Bone marrow (tissue), 2 donors: ENCODE results near the gene MLXIP.
"Not testable (repeated sequence)": the region's sequence is repeated elsewhere in the genome, so short reads cannot be mapped to it uniquely, and the experiment has no call there.

ENCODE experiments used
- DNase-seq, 2 donors: peaks; one replicate each; lab custom pipeline; 2025; lab: John Stamatoyannopoulos, UW

Gene MLXIP

DNA sequence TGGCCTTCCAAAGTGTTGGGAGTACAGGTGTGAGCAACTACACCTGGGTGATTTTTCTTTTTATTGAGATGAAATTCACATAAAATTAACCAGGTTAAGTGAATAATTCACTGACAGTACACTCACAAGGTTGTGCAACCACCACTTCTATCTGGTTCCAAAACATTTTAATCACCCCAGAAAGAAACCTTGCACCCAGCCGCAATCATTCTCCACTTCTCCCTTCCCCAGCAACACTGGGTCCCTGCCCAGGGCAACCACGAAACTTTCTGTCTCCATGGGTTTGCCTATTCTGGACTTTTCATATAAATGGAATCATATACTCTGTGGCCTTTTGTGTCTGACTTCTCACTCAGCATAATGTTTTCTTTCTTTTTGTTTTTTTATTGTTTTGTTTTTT is 26.3 kb upstream of the MLXIP start:
- DNase-seq: no peak

DNA sequence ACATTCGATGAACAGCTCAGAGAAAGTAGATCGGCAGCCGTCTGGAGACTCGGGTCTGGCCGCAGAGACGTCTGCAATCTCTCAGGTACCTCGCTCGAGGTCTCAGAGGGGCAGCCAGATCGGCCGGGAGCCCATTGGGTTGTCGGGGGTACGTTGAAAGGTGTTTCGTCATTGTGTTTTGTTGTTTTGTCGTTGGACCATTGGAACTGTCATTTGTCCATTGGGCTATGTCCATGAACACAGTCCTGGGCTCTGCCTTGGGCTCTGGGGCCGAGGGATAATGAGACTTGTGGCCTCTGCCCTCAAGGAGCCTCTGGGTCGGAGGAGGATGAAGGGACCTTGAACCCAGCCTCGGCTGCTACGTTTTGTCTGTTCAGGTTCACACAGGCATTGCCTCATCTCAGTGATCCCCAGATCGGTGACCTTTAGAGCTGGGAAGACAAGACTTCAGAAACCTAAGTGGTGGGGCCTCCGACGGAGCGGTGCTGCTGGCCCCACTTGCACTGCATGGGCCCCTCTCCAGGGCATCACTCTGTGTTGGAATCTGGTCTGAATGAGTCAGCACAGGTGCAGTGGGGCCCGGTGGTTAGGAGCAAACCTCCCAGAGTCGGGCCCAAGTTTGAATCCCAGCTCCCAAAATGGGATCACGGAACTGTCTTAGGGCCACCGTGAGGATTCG is 23.6 kb upstream of the MLXIP start:
- DNase-seq: no peak

DNA sequence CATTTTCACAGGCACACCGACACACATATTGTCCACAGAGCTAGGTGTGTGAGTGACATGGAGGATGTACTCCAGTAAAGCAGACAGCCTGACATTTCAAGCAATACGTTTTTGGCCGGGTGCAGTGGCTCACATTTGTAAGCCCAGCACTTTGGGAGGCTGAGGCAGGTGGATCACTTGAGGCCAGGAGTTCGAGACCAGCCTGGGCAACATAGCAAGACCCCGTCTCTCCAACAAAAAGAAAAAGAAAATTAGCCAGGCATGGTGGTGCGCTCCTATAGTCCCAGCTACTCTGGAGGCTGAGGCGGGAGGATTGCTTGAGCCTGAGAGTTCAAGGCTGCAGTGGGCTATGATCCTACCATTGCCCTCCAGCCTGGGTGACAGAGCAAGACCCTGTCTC is 22.1 kb upstream of the MLXIP start:
- DNase-seq: not testable (repeated sequence)

GRCh38 chr12:122057007-122057735 is 21.4 kb upstream of the MLXIP start:
- no peak for DNase-seq

GRCh38 chr12:122057769-122058168 is 20.8 kb upstream of the MLXIP start:
- no peak for DNase-seq

GRCh38 chr12:122058549-122059149 is 19.9 kb upstream of the MLXIP start:
- no peak for DNase-seq

DNA sequence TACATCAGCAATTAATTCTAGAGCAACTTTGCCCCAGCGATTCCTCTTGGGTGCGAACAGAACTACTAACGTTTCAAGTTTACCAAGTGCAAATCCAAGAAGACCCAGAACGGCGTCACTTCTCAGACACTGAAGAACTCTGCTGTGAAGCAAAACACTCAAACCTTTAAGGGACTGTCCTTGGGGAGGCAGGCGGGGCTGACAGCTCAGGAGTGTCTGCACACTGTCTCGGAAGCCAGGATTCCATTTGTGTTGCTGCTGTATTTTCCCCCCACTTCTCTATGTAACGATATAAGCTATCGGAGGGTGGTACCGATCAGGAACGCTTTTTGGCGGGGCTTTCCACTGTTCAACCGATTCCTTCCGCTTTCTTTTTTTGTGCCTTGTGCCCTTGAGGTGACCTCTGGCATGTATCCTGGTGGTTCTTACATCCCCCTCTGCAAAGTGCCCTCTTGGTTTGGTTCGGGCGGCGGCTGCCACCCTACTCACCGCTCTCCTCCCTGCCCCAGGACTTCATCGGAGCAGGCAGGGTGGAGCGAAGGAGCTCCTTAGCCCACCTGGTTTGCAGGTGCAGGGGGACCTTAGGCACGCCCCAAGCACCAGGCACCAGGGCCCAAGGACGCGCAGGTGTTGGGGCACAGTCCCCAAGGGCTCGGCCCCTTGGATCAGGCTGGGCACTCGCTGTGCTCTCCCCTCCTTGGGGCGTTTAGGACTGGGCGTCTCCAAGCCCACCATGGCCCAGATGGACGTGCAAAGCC is 19.2 kb upstream of the MLXIP start:
- no peak for DNase-seq

DNA sequence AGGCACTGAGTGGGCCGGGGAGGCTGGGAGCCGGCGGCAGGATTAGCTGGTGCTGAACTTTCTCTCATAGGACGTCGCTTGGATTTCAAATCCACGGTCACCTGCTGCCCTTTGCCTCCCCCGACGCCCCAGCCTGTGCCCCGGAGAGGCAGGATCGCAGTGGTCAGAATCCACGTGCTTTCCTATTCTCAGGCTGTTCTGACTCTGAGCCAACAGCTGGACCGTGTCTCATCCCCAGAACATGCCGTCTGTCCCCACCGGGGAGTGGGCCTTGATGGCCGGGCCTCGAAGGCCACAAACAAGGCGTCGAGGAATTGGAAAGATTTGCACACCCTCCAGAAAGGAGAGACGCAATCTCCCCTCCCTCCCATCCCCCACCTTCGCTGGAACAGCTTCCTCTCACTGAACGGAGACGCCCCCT is 18.5 kb upstream of the MLXIP start:
- no peak for DNase-seq

DNA sequence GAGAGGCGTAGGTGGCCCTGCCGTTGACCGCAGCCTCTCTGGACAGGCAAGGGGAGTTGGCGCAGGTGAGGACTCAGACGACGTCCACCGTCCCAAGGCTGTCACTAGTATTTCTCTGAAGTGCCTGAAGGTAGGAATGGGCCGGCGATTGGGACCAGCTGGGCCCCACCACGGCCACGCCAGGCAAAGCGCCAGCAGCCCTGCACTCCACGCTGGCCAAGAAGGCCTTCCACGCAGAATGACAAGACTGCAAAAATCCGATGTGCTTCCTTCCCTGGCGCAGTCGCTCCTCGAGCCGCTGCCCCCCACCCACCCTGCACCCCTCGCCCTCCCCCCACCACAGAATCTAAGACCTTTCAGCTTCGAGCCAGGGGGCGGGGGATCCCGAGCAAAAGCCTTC is 17.3 kb upstream of the MLXIP start:
- DNase-seq: no peak

- peak in 1 of 2 donors; percentile 81 for DNase-seq
Measured at GRCh38 chr12:122062832-122063693, 15.5 kb upstream of the MLXIP start.

DNA sequence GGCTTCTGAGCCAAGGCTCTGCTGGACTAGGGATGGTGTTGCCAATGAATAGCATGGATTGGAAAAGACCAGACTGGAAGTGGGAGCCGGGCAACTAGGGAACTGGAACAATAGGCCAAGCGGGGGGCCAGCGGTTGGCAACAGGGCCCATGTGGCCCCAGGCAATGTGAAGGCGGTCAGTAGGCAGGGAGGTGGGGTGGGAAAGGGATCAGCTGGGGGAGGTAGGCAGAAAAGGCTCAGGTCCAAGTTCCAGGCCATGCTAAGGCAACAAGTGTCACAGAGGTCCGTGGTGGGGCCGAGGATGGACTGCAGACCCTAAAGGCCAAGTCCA is 14.9 kb upstream of the MLXIP start:
- no peak for DNase-seq

DNA sequence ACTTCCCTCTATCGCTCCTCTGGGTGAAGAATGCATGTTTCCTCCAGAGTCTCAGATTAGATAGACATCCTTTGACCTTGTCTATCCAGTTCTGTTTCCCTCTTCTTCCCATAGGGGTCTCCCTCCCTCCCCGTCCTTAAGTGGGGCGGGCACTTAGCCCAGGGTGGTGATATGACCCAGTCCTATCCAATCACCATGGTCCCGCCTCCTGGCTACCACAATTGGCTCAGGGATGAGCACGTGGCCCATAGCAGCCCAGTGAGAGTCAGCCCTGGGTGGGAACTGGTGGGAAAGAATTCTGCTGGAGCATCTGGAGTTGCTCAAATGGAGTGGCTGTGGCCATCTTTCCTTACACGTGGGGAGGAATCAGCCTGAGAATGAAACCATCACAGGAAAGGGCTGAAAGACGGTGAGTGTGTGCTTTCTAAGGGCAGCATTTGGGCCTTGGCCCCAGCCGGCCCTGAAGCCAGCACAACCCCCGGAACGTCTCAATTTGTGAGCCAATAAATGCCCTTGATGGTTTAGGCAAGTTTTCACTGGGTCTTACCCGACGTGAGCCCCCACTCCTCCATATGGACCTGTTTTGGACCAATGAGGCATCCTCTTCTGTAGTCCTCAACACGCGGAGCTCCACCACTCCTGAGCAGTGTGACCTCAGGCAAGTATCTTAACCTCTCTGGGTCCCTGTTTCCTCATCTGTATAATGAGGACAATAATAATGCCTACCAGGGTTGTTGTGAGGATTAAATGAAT is 14.4 kb upstream of the MLXIP start:
- no peak for DNase-seq

DNA sequence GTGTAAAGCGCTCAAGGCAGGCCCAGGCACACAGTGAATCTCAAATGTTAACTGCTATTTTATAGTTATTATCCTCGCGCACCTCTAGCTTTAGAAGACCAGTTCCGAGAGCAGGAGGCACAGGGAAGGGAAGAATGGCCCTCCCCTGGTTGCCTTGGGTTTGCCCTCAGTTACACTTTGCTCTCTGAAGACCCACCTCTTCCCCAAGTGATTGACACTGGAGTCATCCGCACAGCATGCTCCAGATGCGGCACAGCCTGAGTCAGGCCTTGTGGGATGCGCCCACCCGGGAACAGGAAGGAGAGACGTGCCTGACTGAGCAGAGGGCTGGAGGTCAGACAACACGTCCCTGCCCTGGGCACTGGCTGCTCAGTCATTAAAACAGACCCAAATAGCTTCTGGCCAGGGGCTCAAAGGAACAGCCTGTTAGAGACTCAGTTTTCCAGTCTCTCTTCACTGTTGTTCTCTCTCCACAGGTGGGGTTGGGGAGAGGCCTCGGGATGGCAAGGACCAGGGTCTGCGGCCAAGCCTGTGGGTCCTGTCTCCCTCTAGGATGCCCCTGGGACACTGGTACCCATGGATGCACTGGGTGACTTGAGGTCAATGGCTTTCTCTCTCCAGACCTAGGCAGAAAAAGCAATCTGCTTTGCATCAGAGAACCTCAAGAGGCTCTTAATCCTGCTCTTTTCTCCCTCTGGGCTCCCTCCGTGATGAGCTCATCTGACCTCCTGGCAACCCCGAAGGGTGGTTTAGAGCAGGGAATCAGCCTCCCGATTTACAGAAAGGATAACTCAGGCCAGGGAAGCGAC is 13.6 kb upstream of the MLXIP start:
- no peak for DNase-seq

- no peak for DNase-seq
Measured at GRCh38 chr12:122067548-122067947, 11.0 kb upstream of the MLXIP start.

DNA sequence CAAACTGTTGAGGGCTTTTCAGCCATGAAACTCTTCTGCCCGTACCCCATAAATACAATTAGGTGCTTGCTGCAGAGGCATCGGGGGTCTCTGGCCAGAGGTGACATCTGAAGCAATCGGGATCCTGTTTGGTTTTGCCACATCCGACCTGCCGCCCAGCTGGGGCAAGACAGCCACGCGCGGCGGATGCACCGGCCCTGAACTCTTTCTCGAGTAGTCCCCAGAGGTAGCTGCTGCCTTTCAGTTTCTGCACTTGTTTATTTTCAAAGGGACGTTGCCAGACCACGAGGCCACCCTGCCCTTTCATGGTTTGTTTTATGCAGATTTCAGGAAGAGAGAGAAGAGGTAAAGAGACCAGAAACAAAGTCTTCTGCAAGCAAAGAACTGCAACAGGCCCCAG is 10.6 kb upstream of the MLXIP start:
- peak in 1 of 2 donors; percentile 47 for DNase-seq

GRCh38 chr12:122072031-122072970 is 6.3 kb upstream of the MLXIP start:
- no peak for DNase-seq

GRCh38 chr12:122073815-122074214 is 4.7 kb upstream of the MLXIP start:
- no peak for DNase-seq

- DNase-seq: peak in 1 of 2 donors; percentile 8
Measured at GRCh38 chr12:122076743-122077495, 1.6 kb upstream of the MLXIP start.
